AG04450 (cell line): Measurements from ENCODE around the gene TNNI2. TPM values are rescaled to one million over a fixed set of nuclear protein-coding genes. Genes with fewer than 3 reads are reported as not detected.

Experiments used
- CTCF ChIA-PET: fragments of 300-600, 350-600 bp; formaldehyde crosslinking; extraction: SDS; loops from one replicate; lab custom pipeline; 2022; ENCODE audit warnings: antibody characterized with exemption, inconsistent platforms; lab: Charles Lee
- POLR2A ChIA-PET: fragments of 350-600 bp; formaldehyde crosslinking; extraction: SDS; loops from one replicate; lab custom pipeline; 2021; ENCODE audit warnings: antibody characterized with exemption, inconsistent platforms; lab: Yijun Ruan, JAX
- DNase-seq: peaks from one replicate; pipeline ENCODE4 v3.0.0-alpha.2; 2011; ENCODE audit warnings: low read depth, low spot score
- H3K27ac ChIP-seq: one replicate; pipeline ENCODE4 v1.5.1; 2012; ENCODE audit warnings: low read depth, low read length, control low read depth
- H3K27me3 ChIP-seq: one replicate; pipeline ENCODE4 v1.6.0; 2012; ENCODE audit warnings: low read length; ENCODE audit not compliant: control insufficient read depth, insufficient read depth
- H3K4me3 ChIP-seq: 2 replicates; pipeline ENCODE4 v1.5.1; 2011; ENCODE audit warnings: mild to moderate bottlenecking, low read depth, low read length, control low read depth
- H3K9me3 ChIP-seq: 2 replicates; pipeline ENCODE4 v1.5.1; 2012; ENCODE audit warnings: low read length; ENCODE audit not compliant: control insufficient read depth, insufficient read depth
- CTCF ChIP-seq: IDR thresholded peaks from 2 replicates; pipeline ENCODE4 v1.5.1; 2011; ENCODE audit warnings: low read depth, low read length, control low read depth, inconsistent platforms
- polyA plus RNA-seq: library from polyadenylated mRNA; depleted of rRNA; stranded (reverse); fragments of >200 nt; gene quantifications from 2 replicates; pipeline ENCODE4 v1.2.3, GENCODE V29; 2011

TNNI2 gene
- polyA plus RNA-seq, 1 experiment, result not detected

DNA sequence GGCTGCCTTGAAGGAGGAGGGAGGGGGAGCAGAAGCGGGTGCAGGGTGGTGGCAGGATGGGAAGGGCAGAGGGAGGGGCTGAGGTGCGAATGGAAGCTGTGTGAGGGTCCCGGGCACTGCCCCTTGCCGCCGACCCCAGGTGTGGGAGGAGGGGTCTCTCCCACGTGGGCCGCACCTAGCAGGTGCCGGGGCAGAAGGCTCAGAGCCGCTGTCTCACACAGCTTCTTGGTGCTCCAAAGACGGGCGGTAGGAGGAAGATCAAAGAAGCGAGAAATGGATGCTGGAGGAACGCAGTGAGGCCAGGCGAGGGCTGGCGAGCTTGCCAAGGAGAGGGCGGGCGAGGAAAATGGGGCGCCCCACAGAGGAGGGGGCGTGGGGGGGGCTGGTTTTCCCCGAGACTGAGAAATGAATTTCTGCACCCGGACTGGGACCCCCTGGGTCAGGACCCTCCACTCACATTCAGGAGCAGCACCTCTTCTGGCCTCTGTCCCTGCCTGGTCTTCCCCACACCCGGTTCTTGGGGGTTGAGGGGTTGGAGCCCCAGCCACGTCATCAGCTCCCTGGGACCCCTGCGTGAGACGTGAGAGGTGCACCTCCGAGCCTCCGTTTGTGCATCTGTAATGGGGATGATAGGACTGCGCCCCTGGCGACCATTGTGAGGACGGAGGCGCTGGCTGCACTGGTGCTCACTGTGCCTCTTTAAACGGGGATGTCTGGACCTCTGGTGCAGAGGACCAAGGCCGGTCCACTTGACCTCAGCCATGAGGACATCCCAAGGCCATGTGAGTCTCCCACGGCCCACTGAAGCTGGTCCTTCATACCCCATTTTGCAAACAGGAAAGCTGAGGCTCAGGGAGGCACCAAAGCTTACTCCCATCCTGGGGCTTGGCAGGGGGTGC lies 30.9 kb downstream of the TNNI2 start:
- DNase-seq, result no peak
- ChIA-PET CTCF (interaction anchor here (1.1 to 1.8 kb wide), 2 partner anchors 12 to 38 kb away, joined by 4 to 8 read pairs; no protein-coding TSS in a partner anchor), POLR2A (no interaction called here)
- Histone ChIP-seq H3K4me3 (no peak overlapping the region), H3K9me3 (peaks cover 3% of the 10 kb centered on the region; the same call in 1 of the 2 replicates), H3K27ac (no peak overlapping the region), H3K27me3 (peaks cover 26% of the 10 kb centered on the region)
- 0 out of 2 replicates have a peak, but pooled peaks have one; percentile 20 for TF ChIP-seq CTCF

DNA sequence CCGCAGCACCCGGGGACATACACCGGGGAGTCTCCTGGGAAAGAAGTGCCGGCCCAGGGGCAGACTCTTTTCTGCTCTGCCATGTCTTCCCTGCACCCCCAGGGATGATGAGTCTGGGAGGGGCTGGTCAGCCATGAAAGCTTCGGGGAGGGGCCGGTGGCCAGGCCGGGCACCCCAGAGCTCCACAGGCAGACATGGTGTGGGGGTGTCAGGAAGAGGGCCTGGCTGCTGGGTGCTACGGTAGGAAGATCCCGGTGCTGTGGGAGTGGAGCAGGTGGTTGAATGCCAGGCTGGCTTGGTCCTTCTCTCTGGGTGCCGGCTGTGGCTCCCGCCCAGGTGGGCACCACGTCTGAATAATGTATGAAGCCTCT lies 31.5 kb downstream of the TNNI2 start:
- Histone ChIP-seq H3K9me3 (peaks cover 3% of the 10 kb centered on the region; the same call in 1 of the 2 replicates), H3K27me3 (peaks cover 26% of the 10 kb centered on the region), H3K27ac (no peak overlapping the region), H3K4me3 (no peak overlapping the region)
- no peak for DNase-seq
- no peak for TF ChIP-seq CTCF
- CTCF ChIA-PET, result interaction anchor here (1.1 to 1.8 kb wide), 3 partner anchors 12 to 38 kb away, joined by 4 to 8 read pairs (median 8); no protein-coding TSS in a partner anchor
- POLR2A ChIA-PET, result no interaction called here

DNA sequence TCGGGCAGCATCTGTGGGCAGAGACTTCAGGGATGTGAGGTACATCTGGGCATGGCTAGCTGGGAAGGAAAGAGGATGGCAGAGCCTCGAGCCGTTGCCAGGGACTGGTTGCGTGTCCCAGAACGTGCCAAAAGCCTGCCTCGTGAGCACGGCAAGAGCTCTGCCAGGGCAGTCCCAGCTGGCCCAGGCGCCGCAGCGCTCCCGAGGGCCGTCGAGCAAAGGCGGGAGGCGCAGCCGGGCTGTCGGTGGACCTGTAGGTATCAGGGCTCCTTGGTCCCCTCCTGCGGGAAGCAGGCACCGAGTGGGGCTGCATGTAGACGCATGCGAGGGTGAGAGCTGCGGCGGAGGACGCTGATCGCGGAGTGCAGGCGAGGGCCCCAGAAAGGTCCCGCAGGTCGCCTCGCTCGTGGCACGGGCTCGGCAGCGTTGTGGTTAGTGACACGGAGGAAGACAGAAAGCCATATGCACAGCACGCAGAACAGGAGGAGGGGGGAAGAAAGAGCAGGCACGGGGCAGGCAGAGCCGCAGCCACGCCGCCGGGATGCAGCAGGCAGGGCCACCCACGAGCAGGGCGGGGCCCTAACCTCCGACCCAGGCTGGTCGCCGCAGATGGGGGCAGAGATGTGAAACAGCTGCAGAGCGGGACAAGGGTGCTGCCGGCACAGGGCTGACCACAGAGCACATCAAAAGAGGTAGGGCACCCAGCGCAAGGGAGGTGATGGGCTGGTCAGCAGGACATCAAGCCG lies 32.1 kb downstream of the TNNI2 start:
- Histone ChIP-seq H3K9me3 (peaks cover 3% of the 10 kb centered on the region; the same call in 1 of the 2 replicates), H3K27me3 (peaks cover 26% of the 10 kb centered on the region), H3K4me3 (no peak overlapping the region), H3K27ac (no peak overlapping the region)
- ChIA-PET POLR2A (no interaction called here), CTCF (interaction anchor here (1.1 to 1.4 kb wide), 2 partner anchors 11 to 39 kb away, joined by 4 to 8 read pairs; no protein-coding TSS in a partner anchor)
- DNase-seq, result no peak
- TF ChIP-seq CTCF, result no peak

- no peak overlapping the region for H3K4me3 ChIP-seq
- ChIA-PET CTCF (interaction anchor here (1.4 kb wide), 1 partner anchor 11 kb away, joined by 8 read pairs; no protein-coding TSS in a partner anchor), POLR2A (no interaction called here)
- peaks cover 26% of the 10 kb centered on the region for H3K27me3 ChIP-seq
- no peak for TF ChIP-seq CTCF
- no peak overlapping the region for H3K27ac ChIP-seq
- DNase-seq, result no peak
- H3K9me3 ChIP-seq, result peaks cover 4% of the 10 kb centered on the region; the same call in 1 of the 2 replicates
Measured at GRCh38 chr11:1871531-1871930, 32.8 kb downstream of the TNNI2 start.
